K562 (cell line): ENCODE measurements around the gene TRNP1.

Experiments used
- CTCF ChIP-seq, 3 experiments: IDR thresholded peaks in 2 of 3; conservative IDR thresholded peaks in 1 of 3; 2 replicates each; pipeline ENCODE4 v1.5.1; 2011 to 2012; ENCODE audit warnings: low read length in 3 of 3, mild to moderate bottlenecking in 3 of 3, control low read depth in 2 of 3, improper control_type of control experiment in 1 of 3, inconsistent platforms in 1 of 3, low read depth in 1 of 3, mixed read lengths in 1 of 3, moderate library complexity in 1 of 3; ENCODE audit not compliant: insufficient read depth in 2 of 3
- EZH2 ChIP-seq: IDR thresholded peaks from 2 replicates; pipeline ENCODE4 v1.6.1; 2012; ENCODE audit warnings: low read depth, mild to moderate bottlenecking, inconsistent platforms, low read length, borderline replicate concordance
- HBP1 ChIP-seq: fragments of 450-650 bp; formaldehyde crosslinking; IDR thresholded peaks from 2 replicates; pipeline ENCODE4 v1.4.0; 2022; ENCODE audit warnings: missing genetic modification characterization
- KAT2B ChIP-seq: IDR thresholded peaks from one replicate; pipeline ENCODE4 v1.6.1; 2012; ENCODE audit warnings: low read depth, mild to moderate bottlenecking, control low read depth, inconsistent platforms, low read length, moderate library complexity
- MTA1 ChIP-seq: fragments of 450-650 bp; IDR thresholded peaks from 2 replicates; pipeline ENCODE4 v1.6.1; 2017; ENCODE audit warnings: borderline replicate concordance
- MTA2 ChIP-seq: fragments of 450-650 bp; IDR thresholded peaks from 2 replicates; pipeline ENCODE4 v1.6.1; 2016; ENCODE audit warnings: low read depth
- NFXL1 ChIP-seq: fragments of 450-650 bp; formaldehyde crosslinking; IDR thresholded peaks from 2 replicates; pipeline ENCODE4 v1.4.0; 2021; ENCODE audit warnings: mild to moderate bottlenecking
- POLR2AphosphoS2 ChIP-seq: IDR thresholded peaks from 2 replicates; pipeline ENCODE4 v1.6.1; 2012; ENCODE audit warnings: low read length, improper control_type of control experiment
- POLR2AphosphoS5 ChIP-seq: IDR thresholded peaks from 2 replicates; pipeline ENCODE4 v1.6.1; 2011; ENCODE audit warnings: mild to moderate bottlenecking, low read depth, low read length, moderate library complexity; ENCODE audit not compliant: control insufficient read depth, insufficient read depth
- USF2 ChIP-seq: sonication (generic); formaldehyde crosslinking; IDR thresholded peaks from 2 replicates; pipeline ENCODE4 v1.5.0; 2020; ENCODE audit warnings: missing genetic modification reagents
- YBX1 ChIP-seq: fragments of 450-650 bp; IDR thresholded peaks from 2 replicates; pipeline ENCODE4 v1.7.1; 2016; ENCODE audit warnings: mild to moderate bottlenecking
- ZNF224 ChIP-seq: sonication (generic); formaldehyde crosslinking; IDR thresholded peaks from 2 replicates; pipeline ENCODE4 v1.8.0; 2022; ENCODE audit warnings: mild to moderate bottlenecking, missing genetic modification reagents

GRCh38 chr1:27000817-27001460, 7.4 kb downstream of the TRNP1 start:
- TF ChIP-seq CTCF (IDR thresholded peaks at IDR 0.05 in 2 of 3, conservative IDR thresholded peaks at IDR 0.05 in 1 of 3; ENCODE audit: insufficient read depth in 2 of 3, low read depth in 1 of 3, low read length in 3 of 3) (no peak), HBP1 (no peak), POLR2AphosphoS2 (no peak), MTA2 (no peak), POLR2AphosphoS5 (no peak), ZNF224 (no peak), YBX1 (no peak), EZH2 (no peak), NFXL1 (CRISPR knock-in tag) (no peak), KAT2B (no peak), USF2 (CRISPR knock-in tag) (no peak), MTA1 (no peak)
